NCI-H2227 (cell line): ENCODE results near the gene SMARCD3.

Source experiments
- DNase-seq: peaks from one replicate; lab custom pipeline; 2025; ENCODE audit not compliant: unreplicated experiment; lab: John Stamatoyannopoulos, UW

SMARCD3 gene

DNA sequence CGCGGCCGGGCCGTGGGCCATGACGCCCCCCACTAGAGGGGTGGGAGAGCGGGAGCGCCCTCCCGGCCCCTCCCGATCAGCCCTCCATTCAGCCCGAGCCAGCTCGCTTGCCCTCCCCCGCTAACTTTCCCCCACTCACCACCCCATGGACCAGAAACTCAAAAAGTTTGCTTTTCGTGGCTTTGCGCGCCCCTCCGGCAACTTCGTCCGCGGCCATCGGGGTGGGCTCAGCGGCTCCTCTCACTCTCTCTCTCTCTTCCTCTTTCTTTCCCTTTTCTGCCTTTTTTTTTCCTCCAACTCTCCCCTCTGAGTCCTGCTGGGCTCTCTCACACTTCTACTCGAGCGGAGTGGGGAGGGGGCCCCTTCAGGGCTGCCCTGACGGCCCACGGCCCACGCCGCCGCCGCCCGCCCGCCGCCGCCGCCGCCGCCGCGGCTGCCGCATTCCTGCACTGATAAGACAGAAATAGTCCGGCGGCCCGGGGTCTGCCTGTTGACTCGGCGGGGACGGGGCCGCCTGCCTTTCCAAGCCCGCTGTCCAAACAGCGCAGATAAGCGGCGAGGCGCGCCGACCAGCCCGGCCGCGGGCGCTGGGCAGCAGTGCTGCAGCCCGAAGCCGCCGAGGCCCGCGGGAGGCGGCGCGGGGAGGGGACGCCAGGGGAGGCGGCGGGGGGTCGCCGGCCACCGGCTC, at the start of gene SMARCD3:
Gene SMARCD3, minus strand, starts transcription at position 349 of the 688 bp plus-strand sequence. Its CDS starts 132 bp downstream, at position 217.
- DNase-seq, result peak; percentile 76

DNA sequence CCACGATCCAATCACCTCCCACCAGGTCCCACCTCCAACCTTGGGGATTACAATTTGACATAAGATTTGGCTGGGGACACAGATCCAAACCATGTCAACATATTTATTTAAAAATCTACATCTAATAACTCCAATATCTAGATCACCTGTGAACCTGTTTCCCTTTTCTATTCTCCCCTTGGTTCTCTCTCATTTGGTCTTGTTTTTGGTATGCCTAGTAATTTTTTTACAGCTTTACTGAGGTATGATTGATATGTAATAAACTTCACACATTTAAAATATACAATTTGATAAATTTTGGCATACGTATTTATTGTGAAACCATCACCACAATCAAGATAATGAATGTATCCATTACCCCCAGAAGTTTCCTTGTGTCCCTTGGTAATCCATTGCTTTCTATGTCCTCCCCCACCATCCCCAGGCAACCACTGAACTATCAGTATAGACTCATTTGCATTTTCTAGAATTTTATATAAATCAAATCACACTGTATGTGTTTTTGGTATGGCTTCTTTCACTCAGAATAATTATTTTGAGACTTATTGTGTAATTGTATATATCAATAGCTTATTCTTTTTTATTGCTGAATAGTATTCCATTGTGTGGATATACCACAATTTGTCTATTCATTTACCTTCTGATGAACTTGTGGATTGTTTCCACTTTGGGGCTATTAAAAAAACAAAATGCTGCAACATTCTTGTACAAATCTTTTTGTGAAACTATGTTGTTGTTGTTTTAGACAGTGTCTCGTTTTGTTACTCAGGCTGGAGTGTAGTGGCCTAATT, 47.9 kb upstream of the SMARCD3 start:
- DNase-seq, result no peak

DNA sequence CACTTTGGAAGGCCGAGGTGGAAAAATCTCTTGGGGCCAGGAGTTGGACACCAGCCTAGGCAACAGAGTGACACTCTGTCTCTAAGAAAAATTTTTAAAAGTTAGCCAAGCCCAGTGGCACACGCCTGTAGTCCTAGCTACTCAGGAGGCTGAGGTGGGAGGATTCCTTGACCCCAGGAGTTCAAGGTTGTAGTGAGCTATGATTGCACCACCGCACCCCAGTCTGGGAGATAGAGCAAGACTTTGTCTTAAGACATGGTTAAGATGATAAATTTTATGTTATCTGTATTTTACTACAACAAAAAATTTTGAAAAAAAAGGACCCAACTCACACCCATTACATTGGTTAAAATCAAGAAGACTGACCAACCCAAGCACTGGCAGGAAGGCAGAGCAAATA, 44.4 kb upstream of the SMARCD3 start:
- DNase-seq, result no peak

DNA sequence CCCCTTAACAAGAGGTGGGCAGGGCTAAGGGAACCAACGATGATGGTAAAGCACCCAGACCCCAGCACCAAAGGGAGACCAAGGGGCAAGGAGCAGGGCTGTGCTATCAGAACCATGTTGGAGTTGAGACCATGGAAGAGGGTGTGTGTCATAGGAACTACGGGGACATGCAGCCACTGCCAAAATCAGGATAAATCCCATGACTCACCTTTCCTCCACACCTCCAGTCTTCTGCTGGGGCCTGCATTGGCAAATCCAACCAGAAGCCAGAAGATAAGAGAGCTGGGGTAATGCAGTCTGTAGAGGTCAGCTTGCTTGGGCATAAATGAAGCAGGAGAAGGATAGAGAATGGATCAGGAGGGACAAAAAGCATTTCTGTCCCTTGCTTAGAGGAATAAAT, 42.7 kb upstream of the SMARCD3 start:
- no peak for DNase-seq

DNA sequence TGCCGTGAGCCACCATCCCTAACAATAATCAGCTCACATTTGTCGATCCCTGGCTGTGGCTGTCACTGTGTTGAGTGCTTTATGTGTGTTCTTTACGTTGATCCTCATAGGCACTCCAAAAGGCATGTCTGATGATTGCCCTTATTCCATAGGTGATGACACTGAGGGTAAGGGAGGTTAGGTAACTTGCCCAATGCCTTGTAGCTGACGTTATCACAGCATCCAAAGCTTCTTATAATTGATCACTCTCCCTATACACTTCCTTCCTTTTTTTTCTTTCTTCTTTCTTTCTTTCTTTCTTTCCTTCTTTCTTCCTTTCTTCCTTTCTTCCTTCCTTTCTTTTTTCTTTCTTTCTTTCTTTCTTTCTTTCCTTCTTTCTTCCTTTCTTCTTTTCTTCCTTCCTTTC, 41.9 kb upstream of the SMARCD3 start:
- DNase-seq, result no peak

DNA sequence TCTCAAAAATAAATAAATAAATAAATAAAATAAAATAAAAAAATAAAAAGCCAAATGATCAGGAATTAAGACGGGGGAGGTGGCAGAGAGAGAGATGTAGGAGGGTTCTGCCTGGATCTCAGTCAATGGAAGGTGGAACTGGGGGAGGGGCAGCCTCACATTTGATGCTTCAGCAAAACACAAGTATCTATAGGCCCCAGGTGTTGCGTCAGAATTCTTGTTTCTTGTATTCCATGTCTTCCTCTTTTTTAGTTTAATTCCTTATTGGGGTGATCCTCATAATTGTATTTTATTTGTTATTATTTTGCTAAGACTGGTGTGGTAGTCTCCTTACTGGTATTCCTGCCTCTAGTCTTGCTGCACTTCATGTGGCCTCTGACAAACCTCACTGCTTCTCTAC, 41.4 kb upstream of the SMARCD3 start:
- DNase-seq, result no peak

DNA sequence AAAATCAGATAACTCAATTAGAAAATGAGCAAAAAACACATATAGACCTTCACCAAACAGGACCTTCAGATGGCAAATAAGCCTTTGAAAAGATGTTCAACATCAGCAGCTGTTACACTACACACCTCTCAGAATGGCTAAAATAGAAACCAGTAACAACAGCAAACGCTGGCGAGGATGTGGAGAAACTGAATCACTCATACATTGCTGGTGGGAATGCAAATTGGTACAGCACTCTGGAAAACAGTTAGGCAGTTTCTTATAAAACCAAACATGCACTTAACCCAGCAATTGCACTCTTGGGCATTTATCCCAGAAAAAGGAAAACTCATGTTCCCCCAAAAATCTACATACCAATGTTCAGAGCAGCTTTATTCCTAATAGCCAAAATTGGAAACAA, 37.7 kb upstream of the SMARCD3 start:
- DNase-seq, result no peak

- no peak for DNase-seq
Measured at GRCh38 chr7:151283302-151283701, 34.8 kb upstream of the SMARCD3 start.

- DNase-seq, result no peak
Measured at GRCh38 chr7:151282111-151282510, 33.6 kb upstream of the SMARCD3 start.

DNA sequence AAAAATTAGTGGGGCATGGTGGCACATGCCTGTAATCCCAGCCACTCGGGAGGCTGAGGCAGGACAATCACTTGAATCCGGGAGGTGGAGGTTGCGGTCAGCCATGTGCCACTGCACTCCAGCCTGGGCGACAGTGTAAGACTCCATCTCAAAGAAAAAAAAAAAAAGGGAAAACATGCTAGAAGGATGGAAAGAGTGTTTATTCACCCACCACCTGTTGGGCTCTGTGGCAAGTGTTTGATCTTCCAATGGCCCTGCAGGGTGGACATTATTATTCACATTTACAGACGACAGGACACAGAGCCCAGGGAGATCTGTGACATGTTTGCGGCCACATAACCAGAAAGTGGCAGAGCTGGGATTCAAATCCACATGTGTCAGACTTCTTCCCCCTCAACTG, 33.2 kb upstream of the SMARCD3 start:
- no peak for DNase-seq

GRCh38 chr7:151280388-151281019, 32.0 kb upstream of the SMARCD3 start:
- DNase-seq, result no peak

- DNase-seq, result no peak
Measured at GRCh38 chr7:151279868-151280267, 31.4 kb upstream of the SMARCD3 start.

DNA sequence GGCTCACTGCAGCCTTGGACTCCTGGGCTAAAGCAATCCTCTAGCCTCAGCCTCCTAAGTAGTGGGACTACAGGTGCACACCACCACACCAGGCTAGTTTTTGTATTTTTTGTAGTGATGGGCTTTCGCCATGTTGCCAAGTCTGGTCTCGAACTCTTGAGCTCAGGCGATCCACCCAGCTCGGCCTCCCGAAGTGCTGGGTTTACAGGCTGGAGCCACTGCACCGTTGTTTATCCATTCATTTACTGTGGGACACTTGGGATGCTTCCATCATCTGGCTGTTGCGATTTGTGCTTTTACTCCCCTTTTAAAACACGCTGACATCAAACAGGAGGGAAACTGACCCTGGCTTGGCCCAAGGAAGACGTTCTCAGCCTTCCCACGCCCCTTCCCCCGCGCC, 30.5 kb upstream of the SMARCD3 start:
- no peak for DNase-seq

DNA sequence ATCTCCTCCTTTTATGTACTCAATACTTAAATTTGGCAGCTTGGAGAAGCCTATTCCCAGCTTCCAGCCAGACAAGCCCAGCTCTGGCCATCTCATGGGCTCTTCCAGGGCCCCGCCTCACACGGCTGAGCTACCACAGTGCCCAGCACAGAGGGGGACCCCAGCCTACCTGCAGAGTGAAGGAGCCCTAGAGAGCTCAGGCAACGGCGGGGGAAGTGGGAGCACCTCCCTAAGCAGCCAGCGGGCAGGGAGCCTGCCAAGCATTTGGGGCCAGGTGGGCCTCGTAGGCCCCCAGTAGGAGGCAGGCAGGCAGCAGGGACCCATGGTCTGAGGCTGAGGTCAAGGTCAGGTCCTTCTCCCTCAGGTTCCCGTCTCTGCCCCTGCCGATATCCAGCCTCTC, 29.1 kb upstream of the SMARCD3 start:
- no peak for DNase-seq

DNA sequence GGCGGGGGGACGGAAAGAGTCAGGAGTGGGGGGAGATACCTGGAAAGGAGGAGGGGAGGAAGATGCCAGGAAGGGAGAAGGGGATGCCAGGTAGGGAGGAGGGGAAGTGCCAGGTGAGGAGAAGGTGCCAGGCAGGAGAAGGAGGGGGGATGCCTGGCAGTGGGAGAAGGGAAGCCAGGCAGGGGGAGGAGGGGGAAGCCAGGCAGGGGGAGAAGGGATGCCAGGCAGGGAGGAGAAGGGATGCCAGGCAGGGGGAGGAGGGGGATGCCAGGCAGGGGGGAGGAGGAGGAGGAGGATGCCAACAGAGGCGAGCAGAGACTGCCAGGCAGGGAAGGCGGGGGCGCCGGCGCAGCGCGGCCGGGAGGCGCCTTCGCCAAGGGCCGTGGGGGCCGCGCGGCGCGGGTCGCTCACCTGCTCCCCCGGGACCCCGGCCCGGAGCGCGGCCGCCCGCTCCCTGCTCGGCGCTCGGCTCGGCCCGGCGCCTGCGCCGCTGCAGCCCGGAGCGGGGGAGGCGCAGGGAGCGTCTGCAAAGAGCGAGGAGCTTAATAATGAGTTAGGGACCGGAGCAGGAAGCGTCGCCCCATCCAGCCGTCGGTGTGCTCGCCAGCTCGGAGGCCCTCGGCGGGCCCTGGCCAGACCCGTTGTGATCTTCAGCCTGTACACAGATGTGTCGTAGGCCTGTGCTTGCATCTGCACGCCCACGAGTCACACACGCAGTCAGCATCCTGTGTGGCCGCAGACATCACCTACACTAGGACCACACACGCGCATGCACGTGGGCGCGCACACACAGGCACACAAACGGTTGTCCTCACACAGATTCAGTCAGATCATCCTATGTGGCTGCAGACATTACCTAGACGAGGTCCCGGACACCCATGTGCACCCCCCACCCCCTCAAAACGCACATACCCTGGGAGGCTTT, 28.4 kb upstream of the SMARCD3 start:
- peak; percentile 83 for DNase-seq

- no peak for DNase-seq
Measured at GRCh38 chr7:151275813-151276577, 27.5 kb upstream of the SMARCD3 start.

GRCh38 chr7:151274936-151275812, 26.7 kb upstream of the SMARCD3 start:
- DNase-seq, result no peak

DNA sequence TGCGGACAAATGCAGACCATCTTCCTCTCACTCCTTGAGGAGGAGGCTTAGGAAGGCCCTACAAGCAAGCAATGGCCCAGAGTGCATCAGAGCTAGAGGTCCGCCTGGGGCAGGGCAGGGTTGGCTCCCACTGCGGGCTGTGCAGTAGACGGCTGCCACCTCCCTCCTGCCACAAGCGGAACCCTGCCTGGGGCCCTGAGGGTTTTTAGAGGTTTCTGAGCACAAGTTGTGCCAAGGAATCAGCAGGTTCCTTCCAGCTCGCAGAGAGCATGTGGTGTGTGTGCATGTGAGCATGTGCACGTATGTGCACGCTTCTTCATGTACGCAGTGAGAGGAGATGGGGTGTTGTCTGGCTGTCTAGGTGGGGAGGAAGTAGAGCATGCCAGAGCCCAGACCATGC, 25.9 kb upstream of the SMARCD3 start:
- no peak for DNase-seq

DNA sequence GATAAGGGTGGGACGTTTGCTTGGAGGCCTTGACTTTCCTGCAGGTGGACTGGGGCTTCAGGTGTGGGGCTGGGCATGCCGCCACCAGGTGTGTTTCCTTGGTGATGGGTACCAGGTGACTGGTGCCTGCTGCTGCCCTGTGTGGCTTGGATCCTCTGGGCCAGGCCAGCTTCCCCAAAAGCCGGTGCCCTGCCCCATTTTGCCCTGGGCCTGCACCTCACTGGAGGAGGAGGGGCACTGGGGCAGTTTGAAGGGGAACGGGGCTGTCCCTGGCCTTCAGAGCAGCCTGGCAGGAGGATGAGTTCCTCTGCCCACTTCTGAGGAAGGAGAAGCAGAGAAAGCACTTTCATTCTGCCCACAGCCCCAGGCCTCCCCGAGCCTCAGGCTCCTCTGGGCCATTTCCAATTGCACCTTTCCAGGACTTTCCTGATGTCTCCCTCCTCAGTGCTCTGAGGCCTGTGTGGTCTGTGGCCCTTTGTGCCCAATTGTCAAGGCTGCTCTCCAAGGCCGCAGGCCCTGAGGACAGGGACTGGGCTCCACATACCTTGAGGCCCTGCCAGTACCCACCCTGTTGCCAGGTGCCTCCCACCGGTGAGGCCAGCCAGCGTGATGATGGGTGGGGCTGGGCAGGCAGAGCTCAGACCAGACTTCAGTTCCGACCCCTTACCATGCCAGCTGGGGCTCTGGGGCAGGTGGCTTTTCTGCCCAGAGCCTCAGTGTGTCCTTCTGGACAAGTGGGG, 25.3 kb upstream of the SMARCD3 start:
- no peak for DNase-seq
